Loucy (cell line): ENCODE results near the gene EGLN2.
"Not testable (repeated sequence)": the region's sequence is repeated elsewhere in the genome, so short reads cannot be mapped to it uniquely, and the experiment has no call there.

ENCODE experiments used
- H2AFZ ChIP-seq: fragments of 200-600 bp; sonication (generic); 2 replicates; pipeline ENCODE4 v1.6.0; 2016; ENCODE audit warnings: antibody characterized with exemption, mild to moderate bottlenecking, low read length, moderate library complexity
- H3F3A ChIP-seq: fragments of 200-600 bp; 2 replicates; pipeline ENCODE4 v1.6.0; 2016; ENCODE audit warnings: antibody characterized with exemption, low read depth, mild to moderate bottlenecking
- H3K27me3 ChIP-seq: fragments of 200-600 bp; sonication (generic); 2 replicates; pipeline ENCODE4 v1.6.1; 2014; ENCODE audit warnings: low read length, mild to moderate bottlenecking; ENCODE audit not compliant: insufficient read depth, poor library complexity, severe bottlenecking
- H3K36me3 ChIP-seq: fragments of 200-600 bp; sonication (generic); 2 replicates; pipeline ENCODE4 v1.6.1; 2016; ENCODE audit warnings: low read length; ENCODE audit not compliant: insufficient read depth
- H3K4me1 ChIP-seq: fragments of 200-600 bp; sonication (generic); 2 replicates; pipeline ENCODE4 v1.5.1; 2014; ENCODE audit warnings: low read length, mild to moderate bottlenecking; ENCODE audit not compliant: insufficient read depth, poor library complexity, severe bottlenecking
- H3K4me2 ChIP-seq: fragments of 200-600 bp; sonication (generic); 2 replicates; pipeline ENCODE4 v1.6.0; 2014; ENCODE audit warnings: antibody characterized with exemption, low read length, low read depth, mild to moderate bottlenecking; ENCODE audit not compliant: poor library complexity, severe bottlenecking
- H3K4me3 ChIP-seq: fragments of 200-600 bp; sonication (generic); 2 replicates; pipeline ENCODE4 v1.5.1; 2014; ENCODE audit warnings: low read length, mild to moderate bottlenecking, mixed read lengths; ENCODE audit not compliant: poor library complexity, severe bottlenecking
- H3K79me2 ChIP-seq: fragments of 200-600 bp; sonication (generic); 2 replicates; pipeline ENCODE4 v1.6.1; 2014; ENCODE audit warnings: low read length; ENCODE audit not compliant: insufficient read depth
- H3K9ac ChIP-seq: fragments of 200-600 bp; sonication (generic); 2 replicates; pipeline ENCODE4 v1.6.0; 2014; ENCODE audit warnings: mild to moderate bottlenecking, low read depth, low read length, moderate library complexity; ENCODE audit not compliant: poor library complexity, severe bottlenecking
- H3K9me2 ChIP-seq: fragments of 200-600 bp; sonication (generic); replicated peaks from 2 replicates; pipeline ENCODE4 v1.6.1; 2016; ENCODE audit warnings: low read depth, low read length, mixed read lengths
- H3K9me3 ChIP-seq: fragments of 200-600 bp; sonication (generic); 2 replicates; pipeline ENCODE4 v1.6.1; 2014; ENCODE audit warnings: mild to moderate bottlenecking, antibody characterized with exemption, low read length, low read depth; ENCODE audit not compliant: insufficient read depth
- H4K20me1 ChIP-seq: fragments of 200-600 bp; sonication (generic); 2 replicates; pipeline ENCODE4 v1.6.0; 2014; ENCODE audit warnings: antibody characterized with exemption, low read length, mild to moderate bottlenecking; ENCODE audit not compliant: insufficient read depth, poor library complexity, severe bottlenecking
- CTCF ChIP-seq: fragments of 200-600 bp; sonication (generic); conservative IDR thresholded peaks from 2 replicates; pipeline ENCODE4 v1.5.1; 2014; ENCODE audit warnings: mild to moderate bottlenecking, antibody characterized with exemption, low read length
- EZH2phosphoT487 ChIP-seq: fragments of 200-600 bp; IDR thresholded peaks from 2 replicates; pipeline ENCODE4 v1.6.1; 2018; ENCODE audit warnings: antibody characterized with exemption, mild to moderate bottlenecking, moderate library complexity, borderline replicate concordance

The EGLN2 gene

GRCh38 chr19:40836754-40837429 is 37.9 kb downstream of the EGLN2 start:
- Histone ChIP-seq H3K9me3 (no peaks in the 10 kb centered on the region), H3K36me3 (no peaks in the 10 kb centered on the region), H2AFZ (no peak overlapping the region), H3K4me2 (no peak overlapping the region), H3K27me3 (no peaks in the 10 kb centered on the region), H3K9ac (no peak overlapping the region), H3K9me2 (no peaks in the 10 kb centered on the region), H3K4me3 (no peak overlapping the region), H3F3A (no peaks in the 10 kb centered on the region), H3K79me2 (no peaks in the 10 kb centered on the region), H3K4me1 (no peaks in the 10 kb centered on the region), H4K20me1 (no peaks in the 10 kb centered on the region)
- no peak for TF ChIP-seq EZH2phosphoT487
- TF ChIP-seq CTCF, result no peak

GRCh38 chr19:40838477-40838876 is 39.5 kb downstream of the EGLN2 start:
- not testable (repeated sequence) for H3K4me2 ChIP-seq, H2AFZ ChIP-seq, H3F3A ChIP-seq, H3K79me2 ChIP-seq, H3K4me1 ChIP-seq, H4K20me1 ChIP-seq, H3K9me3 ChIP-seq, H3K9ac ChIP-seq, H3K4me3 ChIP-seq, H3K27me3 ChIP-seq, H3K36me3 ChIP-seq, H3K9me2 ChIP-seq

GRCh38 chr19:40842012-40842411 is 43.0 kb downstream of the EGLN2 start:
- not testable (repeated sequence) for H4K20me1 ChIP-seq, H3K4me3 ChIP-seq, H3K4me2 ChIP-seq

GRCh38 chr19:40842997-40843652 is 44.1 kb downstream of the EGLN2 start:
- peak overlapping the region; percentile 12 for H3K4me2 ChIP-seq
- not testable (repeated sequence) for H3K9me2 ChIP-seq, H3K36me3 ChIP-seq, H3K4me1 ChIP-seq, H3K79me2 ChIP-seq, H3K4me3 ChIP-seq, H3K9me3 ChIP-seq, H4K20me1 ChIP-seq, H3K9ac ChIP-seq, H2AFZ ChIP-seq, H3F3A ChIP-seq, H3K27me3 ChIP-seq

More at GRCh38 chr19:40842012-40842411, 43.0 kb downstream of the EGLN2 start:
- not testable (repeated sequence) for H3K4me1 ChIP-seq, H3K9me2 ChIP-seq, H3F3A ChIP-seq, H3K9me3 ChIP-seq, H3K79me2 ChIP-seq, H3K27me3 ChIP-seq, H3K36me3 ChIP-seq, H3K9ac ChIP-seq, H2AFZ ChIP-seq

- H3K9me3 ChIP-seq, H3K36me3 ChIP-seq, H3K9me2 ChIP-seq, H2AFZ ChIP-seq, H3K27me3 ChIP-seq, H3K79me2 ChIP-seq, H3K4me3 ChIP-seq, H3K9ac ChIP-seq, H4K20me1 ChIP-seq, H3K4me1 ChIP-seq, H3F3A ChIP-seq: not testable (repeated sequence)
- H3K4me2 ChIP-seq, result peak overlapping the region; percentile 12
These were observed 44.7 kb downstream of the EGLN2 start for GRCh38 chr19:40843653-40844052.

- H3K9me3 ChIP-seq, H3K36me3 ChIP-seq, H3K27me3 ChIP-seq, H3K9ac ChIP-seq, H2AFZ ChIP-seq, H3F3A ChIP-seq, H4K20me1 ChIP-seq, H3K79me2 ChIP-seq, H3K9me2 ChIP-seq, H3K4me3 ChIP-seq, H3K4me1 ChIP-seq, H3K4me2 ChIP-seq: not testable (repeated sequence)
These were observed 47.7 kb downstream of the EGLN2 start for GRCh38 chr19:40846722-40847121.
